Amniotic stem cell (primary cell): ENCODE results near the gene HSPB6.
"Not testable (repeated sequence)": the region's sequence is repeated elsewhere in the genome, so short reads cannot be mapped to it uniquely, and the experiment has no call there.

ENCODE experiments used
- DNase-seq: peaks from one replicate; lab custom pipeline; 2025; lab: John Stamatoyannopoulos, UW

The HSPB6 gene

DNA sequence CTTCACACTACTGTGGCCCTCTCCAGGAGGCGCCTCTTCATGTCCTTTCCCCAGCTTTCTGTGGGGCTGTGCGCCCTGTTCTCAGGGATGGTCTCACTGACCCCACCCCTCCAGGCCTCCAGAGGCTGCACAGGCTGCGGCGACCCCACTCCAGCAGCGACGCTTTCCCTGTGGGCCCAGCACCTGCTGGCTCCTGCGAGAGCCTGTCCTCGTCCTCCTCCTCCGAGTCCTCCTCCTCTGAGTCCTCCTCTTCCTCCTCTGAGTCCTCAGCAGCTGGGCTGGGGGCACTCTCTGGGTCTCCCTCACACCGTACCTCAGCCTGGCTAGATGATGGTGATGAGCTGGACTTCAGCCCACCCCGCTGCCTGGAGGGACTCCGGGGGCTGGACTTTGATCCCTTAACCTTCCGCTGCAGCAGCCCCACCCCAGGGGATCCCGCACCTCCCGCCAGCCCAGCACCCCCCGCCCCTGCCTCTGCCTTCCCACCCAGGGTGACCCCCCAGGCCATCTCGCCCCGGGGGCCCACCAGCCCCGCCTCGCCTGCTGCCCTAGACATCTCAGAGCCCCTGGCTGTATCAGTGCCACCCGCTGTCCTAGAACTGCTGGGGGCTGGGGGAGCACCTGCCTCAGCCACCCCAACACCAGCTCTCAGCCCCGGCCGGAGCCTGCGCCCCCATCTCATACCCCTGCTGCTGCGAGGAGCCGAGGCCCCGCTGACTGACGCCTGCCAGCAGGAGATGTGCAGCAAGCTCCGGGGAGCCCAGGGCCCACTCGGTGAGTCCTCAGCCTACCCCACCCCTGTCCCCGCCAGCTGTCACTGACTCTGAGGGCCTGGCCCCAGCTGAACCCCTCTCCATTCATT is 29.7 kb upstream of the HSPB6 start:
- DNase-seq, result no peak

DNA sequence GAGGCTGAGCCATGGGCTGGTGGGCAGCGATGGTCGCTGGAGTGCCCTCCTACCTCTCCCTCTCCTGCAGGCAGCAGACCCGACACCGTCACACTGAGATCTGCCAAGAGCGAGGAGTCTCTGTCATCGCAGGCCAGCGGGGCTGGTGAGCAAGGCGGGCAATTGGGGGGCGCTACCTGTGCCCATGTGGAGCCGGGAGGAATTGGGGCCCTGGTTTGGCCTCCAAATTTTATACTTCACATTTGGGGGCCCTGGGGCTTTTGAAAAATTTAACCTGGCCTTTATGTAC is 28.5 kb upstream of the HSPB6 start:
- no peak for DNase-seq

DNA sequence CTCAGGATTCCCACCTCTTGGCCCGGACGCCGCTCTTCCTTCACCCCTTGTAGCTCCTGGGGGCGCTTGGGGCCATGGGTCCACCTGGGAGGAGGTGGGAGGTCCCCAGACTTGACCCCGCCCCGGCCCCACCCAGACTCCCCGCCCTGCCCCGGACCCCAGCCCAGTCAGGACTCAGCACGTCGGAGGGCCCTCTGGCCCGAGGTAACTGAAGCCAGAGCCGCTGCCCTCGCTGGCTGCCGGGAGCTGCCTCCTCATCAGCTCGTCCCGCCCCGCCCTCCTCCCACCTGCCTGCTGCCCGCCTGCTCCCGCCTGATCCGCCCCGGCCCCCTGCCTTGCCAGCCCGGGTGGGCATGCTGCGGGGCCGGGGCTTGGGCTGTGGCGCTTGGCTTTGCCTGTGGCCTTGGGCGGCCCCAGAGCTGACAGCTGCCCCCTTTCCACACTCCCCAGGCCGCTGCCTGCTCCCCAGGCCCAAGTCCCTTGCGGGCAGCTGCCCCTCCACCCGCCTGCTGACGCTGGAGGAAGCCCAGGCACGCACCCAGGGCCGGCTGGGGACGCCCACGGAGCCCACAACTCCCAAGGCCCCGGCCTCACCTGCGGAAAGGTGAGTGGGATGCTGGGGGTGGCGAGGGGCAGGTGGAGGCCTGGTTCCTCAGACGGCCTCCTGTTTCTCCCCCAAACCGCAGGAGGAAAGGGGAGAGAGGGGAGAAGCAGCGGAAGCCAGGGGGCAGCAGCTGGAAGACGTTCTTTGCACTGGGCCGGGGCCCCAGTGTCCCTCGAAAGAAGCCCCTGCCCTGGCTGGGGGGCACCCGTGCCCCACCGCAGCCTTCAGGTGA is 27.9 kb upstream of the HSPB6 start:
- DNase-seq, result no peak

DNA sequence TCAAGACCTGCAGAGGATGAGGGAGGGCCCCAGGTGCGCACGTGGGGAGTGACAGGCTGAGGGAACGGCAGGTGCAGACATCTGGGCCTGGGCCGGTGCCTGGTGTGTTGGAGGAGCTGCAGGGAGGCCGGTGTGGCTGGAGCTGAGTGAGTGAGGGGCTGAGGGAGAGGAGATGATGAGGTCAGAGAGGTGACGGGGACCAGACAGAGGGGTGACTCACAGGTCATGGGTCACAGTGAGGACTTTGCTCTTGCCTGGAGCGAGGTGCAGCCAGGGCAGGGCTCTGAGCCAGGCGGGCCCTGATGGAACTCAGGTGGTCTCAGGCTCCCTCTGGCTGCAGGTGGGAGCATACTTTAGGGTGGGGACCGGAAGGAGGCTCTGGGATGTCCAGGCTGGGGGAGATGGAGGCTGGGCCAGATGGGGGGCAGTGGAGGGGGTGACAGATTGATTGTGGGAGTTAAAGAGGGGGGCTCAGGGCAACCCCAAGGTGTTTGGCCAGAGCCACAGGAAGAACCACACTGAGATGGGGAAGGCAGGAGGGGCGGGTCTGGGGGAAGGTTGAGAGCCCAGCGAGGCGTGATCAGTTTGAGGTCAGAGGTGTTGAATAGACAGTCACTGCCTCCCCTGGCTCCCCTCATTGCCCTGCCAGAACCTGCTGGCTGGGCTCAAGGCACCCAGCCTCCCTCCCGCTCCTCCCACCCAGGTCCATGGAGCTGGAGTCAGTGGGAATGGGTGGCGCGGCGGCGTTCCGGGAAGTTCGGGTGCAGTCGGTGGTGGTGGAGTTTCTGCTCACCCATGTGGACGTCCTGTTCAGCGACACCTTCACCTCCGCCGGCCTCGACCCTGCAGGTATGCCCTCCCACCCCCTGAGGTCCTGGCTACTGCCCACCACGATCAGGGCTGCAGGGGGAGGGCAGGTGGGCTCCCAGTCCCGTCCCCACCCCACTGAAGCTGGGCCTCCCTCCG is 26.9 kb upstream of the HSPB6 start:
- DNase-seq, result no peak

DNA sequence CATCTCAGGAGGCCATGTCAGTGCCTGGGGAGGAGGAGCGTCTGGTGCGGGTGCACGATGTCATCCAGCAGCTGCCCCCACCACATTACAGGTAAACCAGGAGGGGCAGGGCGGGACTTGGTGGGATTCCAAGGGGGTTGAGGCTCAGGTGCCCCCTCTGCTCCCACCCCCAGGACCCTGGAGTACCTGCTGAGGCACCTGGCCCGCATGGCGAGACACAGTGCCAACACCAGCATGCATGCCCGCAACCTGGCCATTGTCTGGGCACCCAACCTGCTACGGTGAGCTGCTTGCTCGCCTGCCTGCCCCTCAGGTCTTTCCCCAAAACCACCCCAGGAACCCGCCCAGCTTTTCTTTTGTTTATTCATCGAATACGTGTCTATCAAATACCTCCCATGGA is 25.8 kb upstream of the HSPB6 start:
- DNase-seq, result no peak

DNA sequence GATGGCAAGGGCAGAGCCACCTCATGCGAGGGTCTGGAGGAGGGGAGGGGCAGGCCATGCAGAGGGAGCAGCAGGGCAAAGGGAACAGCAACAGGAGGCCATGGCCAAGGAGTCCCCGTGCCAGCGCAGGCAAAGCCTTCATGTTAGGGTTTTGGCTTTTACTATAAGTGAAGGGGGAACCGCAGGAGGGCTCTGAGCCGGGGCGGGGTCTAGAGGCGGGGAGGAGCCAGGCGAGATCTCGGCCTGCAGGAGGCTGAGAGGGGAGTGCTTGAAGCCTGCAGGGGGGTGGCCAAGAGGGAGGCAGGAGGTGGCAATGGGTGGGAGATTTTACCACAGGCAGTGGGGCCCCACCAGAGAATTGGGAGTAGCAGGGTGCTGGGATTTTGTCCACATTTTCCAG is 24.8 kb upstream of the HSPB6 start:
- no peak for DNase-seq

DNA sequence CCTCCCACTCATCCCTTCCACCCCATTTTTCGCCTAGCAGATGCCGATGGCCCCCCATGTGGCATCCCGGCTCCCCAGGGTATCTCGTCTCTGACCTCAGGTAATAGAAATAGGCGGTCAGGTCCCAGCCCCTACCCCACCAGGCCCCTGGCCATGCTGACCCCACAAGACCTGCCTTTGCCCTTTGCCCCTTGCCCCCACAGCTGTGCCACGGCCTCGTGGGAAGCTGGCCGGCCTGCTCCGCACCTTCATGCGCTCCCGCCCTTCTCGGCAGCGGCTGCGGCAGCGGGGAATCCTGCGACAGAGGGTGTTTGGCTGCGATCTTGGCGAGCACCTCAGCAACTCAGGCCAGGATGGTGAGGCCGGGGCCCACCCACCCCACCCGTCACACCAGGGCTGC is 23.9 kb upstream of the HSPB6 start:
- no peak for DNase-seq

DNA sequence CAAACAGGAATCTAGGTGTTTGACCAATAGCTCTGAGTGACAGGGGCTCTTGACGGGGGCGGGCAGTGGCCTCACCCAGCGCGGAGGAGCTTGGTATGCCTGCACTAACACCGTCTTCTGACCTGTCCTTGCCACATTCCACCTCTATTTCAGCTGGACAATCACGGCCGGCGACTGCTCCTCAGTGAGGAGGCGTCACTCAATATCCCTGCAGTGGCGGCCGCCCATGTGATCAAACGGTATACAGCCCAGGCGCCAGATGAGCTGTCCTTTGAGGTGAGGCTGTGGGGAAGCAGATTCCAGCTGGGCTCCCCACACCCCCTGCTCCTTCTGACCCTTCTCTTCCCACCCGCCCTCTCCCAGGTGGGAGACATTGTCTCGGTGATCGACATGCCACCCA is 23.2 kb upstream of the HSPB6 start:
- DNase-seq, result no peak

DNA sequence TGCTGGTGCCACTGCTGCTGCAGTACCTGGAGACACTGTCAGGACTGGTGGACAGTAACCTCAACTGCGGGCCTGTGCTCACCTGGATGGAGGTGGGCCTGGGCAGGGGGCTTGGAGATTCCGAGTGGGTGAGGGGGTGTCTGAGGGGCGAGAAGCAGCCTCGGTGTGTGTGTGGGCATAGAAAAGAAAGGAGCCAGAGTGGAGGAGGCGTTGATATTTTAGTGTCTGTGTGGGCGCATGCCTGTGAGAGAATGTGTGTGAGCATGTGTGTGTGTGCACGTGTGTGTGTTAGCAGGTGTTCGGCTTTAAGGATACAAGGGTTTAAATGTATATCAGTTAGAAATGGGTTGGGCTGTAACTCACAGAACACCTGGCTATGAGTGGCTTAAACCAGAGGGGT is 22.2 kb upstream of the HSPB6 start:
- no peak for DNase-seq

DNA sequence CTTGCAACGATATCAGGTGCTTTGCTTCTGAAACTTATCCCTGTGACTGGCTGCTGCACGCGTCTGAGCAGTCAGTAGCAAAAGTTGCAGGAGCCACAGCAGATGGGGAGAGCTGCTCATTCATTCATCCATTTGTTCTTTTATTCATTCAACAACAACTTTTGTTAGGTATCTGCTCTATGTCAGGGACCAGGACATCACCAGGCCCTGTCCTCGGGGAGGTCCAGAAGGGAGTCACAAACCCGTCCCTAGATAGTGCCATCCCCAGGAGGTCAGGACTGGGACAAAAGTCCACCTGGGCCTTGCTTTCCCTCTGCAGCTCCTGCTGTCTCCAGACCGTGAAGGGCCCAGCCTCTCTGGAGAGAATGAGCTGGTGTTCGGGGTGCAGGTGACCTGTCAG is 21.1 kb upstream of the HSPB6 start:
- DNase-seq, result no peak

DNA sequence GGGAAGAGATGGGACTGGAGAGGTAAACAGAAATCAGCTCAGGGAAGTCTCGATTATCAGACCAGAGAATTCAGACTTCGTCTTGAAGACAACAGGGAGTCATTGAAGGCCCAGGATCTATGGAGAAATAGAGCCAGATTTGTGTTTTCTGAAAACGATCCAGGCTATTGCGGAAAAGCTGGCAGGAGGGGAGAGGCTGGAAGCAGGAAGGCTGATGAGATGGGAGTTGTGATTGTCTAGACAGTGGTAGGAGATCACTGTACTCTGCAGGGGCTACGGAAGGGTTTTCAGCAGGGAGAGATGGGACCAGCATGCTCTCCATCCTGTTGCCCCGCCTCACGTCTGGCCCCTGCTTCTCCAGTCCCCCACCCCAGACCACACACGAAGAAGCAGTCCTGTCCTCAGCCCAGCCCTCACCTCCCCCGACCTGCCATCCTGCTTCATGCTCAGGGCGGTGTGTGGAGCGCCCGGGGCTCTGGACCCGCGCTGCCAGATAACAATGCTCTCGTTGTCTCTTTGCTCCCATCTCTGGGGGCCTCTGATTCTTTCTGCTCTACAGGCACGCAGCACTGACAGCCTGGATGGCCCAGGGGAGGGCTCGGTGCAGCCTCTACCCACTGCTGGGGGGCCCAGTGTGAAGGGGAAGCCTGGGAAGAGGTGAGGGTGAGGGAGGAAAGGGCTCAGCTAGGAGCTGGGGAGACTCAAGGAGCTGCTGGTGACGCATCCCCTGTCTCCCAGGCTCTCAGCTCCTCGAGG is 20.4 kb upstream of the HSPB6 start:
- DNase-seq, result no peak

DNA sequence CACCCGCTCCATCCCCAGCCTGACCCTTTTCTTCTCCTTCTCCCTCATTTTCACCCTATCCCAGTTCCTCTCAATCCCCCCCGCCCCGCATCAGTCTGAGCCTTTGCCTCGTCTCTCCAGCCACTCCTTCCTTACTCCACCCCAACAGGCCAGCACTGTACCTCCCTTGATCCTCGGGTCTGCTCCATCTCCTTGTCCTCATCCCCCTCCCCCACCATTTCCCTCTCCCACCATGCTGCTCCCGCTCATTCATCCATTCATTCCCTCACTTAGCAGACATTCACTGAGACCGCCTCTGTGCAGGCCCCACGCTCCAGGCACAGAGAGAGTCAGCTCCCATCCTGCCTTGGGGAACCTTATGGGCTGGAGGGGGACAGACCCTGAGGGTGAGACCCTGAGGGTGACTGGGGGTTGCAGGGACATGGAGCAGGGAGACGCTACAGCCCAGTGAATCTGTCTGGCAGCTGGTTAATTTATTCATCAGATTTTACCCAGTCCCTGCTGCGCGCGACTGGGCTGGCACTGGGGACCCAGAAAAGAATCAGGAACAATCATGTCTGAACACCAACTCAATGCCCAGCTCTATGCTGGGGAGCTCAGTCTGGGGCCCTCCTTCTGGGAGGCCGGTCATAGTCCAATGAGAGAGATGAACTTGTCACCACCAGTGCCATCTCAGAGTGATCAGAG is 19.4 kb upstream of the HSPB6 start:
- no peak for DNase-seq

DNA sequence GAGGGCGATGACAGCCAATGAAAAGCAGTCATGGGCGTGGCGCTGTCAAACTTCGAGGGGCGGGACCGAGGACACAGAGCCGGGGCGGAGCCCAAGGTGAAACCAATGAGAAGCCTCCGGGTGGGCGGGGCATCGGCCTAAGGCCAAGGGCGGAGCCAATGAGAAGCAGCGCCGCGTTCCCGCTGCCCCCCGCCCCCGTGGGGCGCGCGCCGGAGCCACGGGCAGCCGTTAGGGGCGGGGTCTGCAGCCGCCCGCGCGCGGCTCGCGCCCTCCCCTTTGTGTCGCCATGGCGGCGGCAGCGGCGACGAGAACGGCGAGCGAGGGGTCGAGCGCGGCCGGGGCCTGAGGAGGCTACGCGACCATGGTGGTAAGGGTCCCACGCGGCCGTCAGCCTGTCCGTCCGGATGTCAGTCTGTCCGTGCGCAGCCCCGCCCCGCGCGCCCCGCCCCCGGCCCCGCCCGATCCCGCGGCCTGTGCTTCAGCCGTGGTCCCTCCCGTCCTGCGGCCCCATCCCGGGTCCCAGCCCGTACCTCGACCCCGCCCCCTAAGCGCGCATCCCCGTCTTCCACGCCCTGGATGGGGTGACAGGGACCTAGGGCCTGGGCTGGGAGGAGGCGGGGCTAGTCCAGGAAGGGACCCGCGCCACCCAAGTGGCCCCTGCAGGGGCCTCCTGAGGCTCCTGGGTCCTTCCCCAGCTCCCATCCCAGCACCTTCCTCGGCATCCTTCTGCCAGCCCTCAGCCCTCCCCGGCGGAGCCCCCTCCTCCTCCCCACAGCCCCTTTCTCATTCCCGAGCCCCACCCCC is 18.7 kb upstream of the HSPB6 start, which contains the start of gene ARHGAP33:
Gene ARHGAP33 (plus strand): TSS at position 267 of the 804 bp plus-strand sequence. CDS start 95 bp downstream, at position 362.
- peak; percentile 97 for DNase-seq

DNA sequence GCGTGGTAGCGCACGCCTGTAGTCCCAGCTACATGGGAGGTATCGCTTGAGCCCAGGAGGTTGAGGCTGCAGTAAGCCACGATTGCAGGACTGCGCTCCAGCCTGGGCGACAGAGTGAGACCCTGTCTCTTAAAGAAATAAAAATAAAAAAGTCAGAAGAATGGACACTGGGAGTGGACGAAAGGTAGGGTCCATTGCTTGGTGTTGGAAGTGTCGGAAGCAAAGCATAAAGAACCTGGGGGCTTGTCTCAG is 18.1 kb upstream of the HSPB6 start:
- DNase-seq, result no peak

DNA sequence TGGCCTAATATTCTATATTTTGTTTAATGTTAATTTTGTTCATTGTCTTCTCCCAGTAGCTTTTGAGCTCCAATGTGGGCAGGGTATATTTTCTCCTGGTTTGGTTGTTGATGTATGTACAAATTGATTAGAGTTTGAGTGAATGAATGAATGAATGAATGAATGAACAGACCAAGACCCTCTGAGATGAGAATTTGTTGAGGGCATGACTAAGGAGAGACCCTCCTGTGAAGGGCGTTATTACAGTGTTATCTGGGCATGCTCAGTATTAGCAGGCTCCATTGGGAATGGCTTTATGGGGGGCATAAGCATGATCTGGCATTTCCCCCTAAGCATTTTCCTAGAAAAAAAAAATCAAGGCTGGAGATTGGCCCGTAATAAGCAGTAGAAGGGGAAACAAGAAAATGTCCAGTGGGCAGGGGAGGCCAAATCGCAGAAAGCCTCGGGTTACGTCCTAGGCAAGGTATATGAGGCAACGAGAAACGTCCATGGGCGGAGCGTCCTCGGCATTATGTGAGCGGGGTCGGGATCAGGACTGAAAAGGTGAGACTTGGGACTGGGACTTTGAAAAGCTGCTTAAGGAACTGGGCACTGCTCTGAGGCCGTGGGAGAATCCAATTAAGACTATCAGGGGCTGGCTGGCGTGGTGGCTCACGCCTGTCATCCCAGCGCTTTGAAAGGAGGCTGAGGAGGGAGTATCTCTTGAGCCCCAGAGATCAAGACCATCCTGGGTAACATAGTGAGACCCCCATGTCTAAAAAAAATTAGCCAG is 17.6 kb upstream of the HSPB6 start:
- DNase-seq, result no peak

DNA sequence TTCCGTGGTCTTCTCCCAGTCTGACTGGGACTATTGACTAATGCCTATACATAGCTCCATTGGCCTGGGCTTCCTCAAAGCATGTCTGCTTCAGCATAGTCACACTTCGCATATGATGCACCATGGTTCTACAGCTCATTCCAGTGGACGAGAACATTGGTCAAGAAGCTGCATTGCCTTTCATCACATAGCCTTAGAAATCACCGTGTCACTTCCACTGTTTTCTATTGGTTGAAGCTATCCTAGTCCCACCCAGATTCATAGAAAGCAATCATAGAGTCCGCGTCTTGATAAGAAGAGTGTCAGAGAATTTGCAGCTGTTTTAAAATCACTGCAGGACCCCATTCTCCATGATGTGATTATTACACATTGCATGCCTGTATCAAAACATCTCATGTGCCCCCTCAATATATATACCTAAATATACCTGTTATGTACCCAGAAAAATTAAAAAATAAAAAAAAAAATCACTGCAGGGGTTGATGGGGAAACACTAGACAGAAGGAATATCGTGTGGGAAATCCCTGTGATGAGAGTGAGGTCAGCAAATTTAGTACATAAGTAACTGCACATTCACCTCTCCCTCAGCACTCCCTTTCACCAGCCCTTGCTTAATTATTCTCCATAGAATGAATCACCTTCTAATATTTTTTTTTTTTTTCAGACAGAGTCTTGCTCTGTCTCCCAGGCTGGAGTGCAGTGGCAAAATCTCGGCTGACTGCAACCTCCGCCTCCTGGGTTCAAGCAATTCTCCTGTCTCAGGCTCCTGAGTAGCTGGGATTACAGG is 16.4 kb upstream of the HSPB6 start:
- no peak for DNase-seq

DNA sequence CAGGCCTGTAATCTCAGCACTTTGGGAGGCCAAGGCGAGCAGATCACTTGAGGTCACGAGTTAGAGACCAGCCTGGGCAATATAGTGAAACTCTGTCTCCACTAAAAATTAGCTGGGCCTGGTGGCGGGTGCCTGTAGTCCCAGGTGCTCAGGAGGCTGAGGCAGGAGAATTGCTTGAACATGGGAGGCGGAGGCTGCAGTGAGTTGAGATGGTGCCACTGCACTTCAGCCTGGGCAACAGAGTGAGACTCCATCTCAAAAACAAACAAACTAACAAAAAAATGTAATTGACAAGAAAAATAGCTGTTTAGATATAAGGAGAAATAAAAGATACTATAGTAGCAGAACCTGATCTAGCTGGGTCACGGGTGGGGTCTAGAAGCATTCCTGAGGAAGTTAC is 15.5 kb upstream of the HSPB6 start:
- DNase-seq, result not testable (repeated sequence)

DNA sequence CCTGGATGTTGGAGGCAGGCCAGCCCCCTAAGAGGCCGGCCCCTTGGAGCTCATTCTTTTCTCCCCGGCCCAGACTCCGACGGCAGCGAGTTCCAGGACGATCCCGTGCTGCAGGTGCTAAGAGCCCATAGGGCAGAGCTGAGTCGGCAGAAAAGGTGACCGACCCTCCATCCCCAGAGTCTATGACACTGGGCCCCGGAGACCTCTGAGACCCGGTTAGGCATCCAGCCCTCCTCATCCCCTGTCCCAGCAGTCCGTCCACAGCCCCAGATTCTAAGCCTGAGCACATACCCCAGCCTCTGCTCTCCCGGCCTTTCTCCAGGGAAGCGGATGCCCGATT is 11.2 kb upstream of the HSPB6 start:
- DNase-seq, result no peak
